Endothelial cell of umbilical vein (primary cell): ENCODE measurements around the gene SLC44A3. TPM values are rescaled to one million over a fixed set of nuclear protein-coding genes. Genes with fewer than 3 reads are reported as not detected.

ENCODE experiments used
- BruUV-seq: library from RNA; stranded (reverse); fragments of 400-500 nt; replicated peaks from 2 replicates; lab custom pipeline; 2021; lab: Mats Ljungman, UMichigan
- CTCF ChIA-PET: fragments of 300-600, 350-600 bp; sonication (Branson Sonifier 250); formaldehyde crosslinking; loops from one replicate; lab custom pipeline; 2021; ENCODE audit warnings: antibody characterized with exemption, inconsistent platforms; lab: Charles Lee
- POLR2A ChIA-PET: fragments of 300-600, 350-600 bp; sonication (Branson Sonifier 250); formaldehyde crosslinking; loops from one replicate; lab custom pipeline; 2021; ENCODE audit warnings: antibody characterized with exemption, inconsistent platforms; lab: Charles Lee
- DNase-seq: peaks from one replicate; pipeline ENCODE4 v3.0.0-alpha.2; 2011; ENCODE audit warnings: low read depth, low spot score
- FAIRE-seq: peaks from 2 replicates; lab custom pipeline; 2011; peaks lifted over from hg19 to GRCh38; lab: Jason Lieb, UNC
- H2AFZ ChIP-seq: 2 replicates; pipeline ENCODE4 v1.6.0; 2012; ENCODE audit warnings: low read depth, low read length, control low read depth, inconsistent platforms
- H3K27ac ChIP-seq: 2 replicates; pipeline ENCODE4 v1.5.1; 2011; ENCODE audit warnings: low read depth, mild to moderate bottlenecking, control low read depth, low read length, moderate library complexity; ENCODE audit not compliant: insufficient read depth
- H3K27me3 ChIP-seq, 2 experiments: 2 replicates each; pipeline versions ENCODE4 v1.6.0 to v1.6.1; 2011; ENCODE audit warnings: low read length in 2 of 2, mixed read lengths in 1 of 2; ENCODE audit not compliant: control insufficient read depth in 2 of 2, insufficient read depth in 2 of 2
- H3K36me3 ChIP-seq, 2 experiments: 2 replicates in 1 of 2; 3 replicates in 1 of 2; pipeline ENCODE4 v1.5.1; 2011; ENCODE audit warnings: low read length in 2 of 2, mild to moderate bottlenecking in 1 of 2, moderate library complexity in 1 of 2; ENCODE audit not compliant: control insufficient read depth in 2 of 2, insufficient read depth in 2 of 2; ENCODE audit errors: extremely low read depth in 1 of 2
- H3K4me1 ChIP-seq: 3 replicates; pipeline ENCODE4 v1.5.1; 2011; ENCODE audit warnings: mild to moderate bottlenecking, low read length; ENCODE audit not compliant: control insufficient read depth, insufficient read depth; ENCODE audit errors: extremely low read depth
- H3K4me2 ChIP-seq: 2 replicates; pipeline ENCODE4 v1.6.1; 2011; ENCODE audit warnings: low read length, control low read depth, mixed read lengths; ENCODE audit not compliant: insufficient read depth
- H3K4me3 ChIP-seq, 3 experiments: fragments of 200-600 bp in 1 of 3; sonication (generic), shearing (Covaris generic) in 1 of 3; replicated peaks in 1 of 3; 2 replicates each; pipeline ENCODE4 v1.5.1; 2011 to 2016; ENCODE audit warnings: control low read depth in 3 of 3, low read length in 3 of 3, mild to moderate bottlenecking in 2 of 3, inconsistent platforms in 1 of 3, low read depth in 1 of 3, moderate library complexity in 1 of 3; ENCODE audit not compliant: insufficient read depth in 1 of 3
- H3K79me2 ChIP-seq: 2 replicates; pipeline ENCODE4 v1.6.0; 2012; ENCODE audit warnings: low read length, inconsistent platforms; ENCODE audit not compliant: control insufficient read depth, insufficient read depth
- H3K9ac ChIP-seq: replicated peaks from 2 replicates; pipeline ENCODE3; 2011; ENCODE audit warnings: low read length, control low read depth; ENCODE audit not compliant: insufficient read depth; ENCODE audit errors: extremely low read depth
- H3K9me1 ChIP-seq: replicated peaks from 3 replicates; pipeline ENCODE4 v1.6.0; 2011; ENCODE audit warnings: mild to moderate bottlenecking, low read length; ENCODE audit not compliant: control insufficient read depth, insufficient read depth; ENCODE audit errors: extremely low read depth
- H3K9me3 ChIP-seq: replicated peaks from 2 replicates; pipeline ENCODE4 v1.5.1; 2012; ENCODE audit warnings: low read length, inconsistent platforms; ENCODE audit not compliant: control insufficient read depth, insufficient read depth
- H4K20me1 ChIP-seq: replicated peaks from 2 replicates; pipeline ENCODE3; 2011; ENCODE audit warnings: mild to moderate bottlenecking, low read length; ENCODE audit not compliant: control insufficient read depth, insufficient read depth; ENCODE audit errors: extremely low read depth
- EZH2 ChIP-seq: IDR thresholded peaks from 2 replicates; pipeline ENCODE4 v1.6.1; 2012; ENCODE audit warnings: borderline replicate concordance, low read depth, mild to moderate bottlenecking, moderate library complexity, low read length, inconsistent platforms; ENCODE audit not compliant: severe bottlenecking
- FOS ChIP-seq: IDR thresholded peaks from 2 replicates; pipeline ENCODE4 v1.6.1; 2011; ENCODE audit warnings: mild to moderate bottlenecking, low read length, moderate library complexity, borderline replicate concordance; ENCODE audit not compliant: insufficient read depth
- GATA2 ChIP-seq: IDR thresholded peaks from 2 replicates; pipeline ENCODE4 v1.7.0; 2011; ENCODE audit warnings: low read depth, mild to moderate bottlenecking, moderate library complexity, mixed read lengths, low read length; ENCODE audit not compliant: insufficient read length, insufficient read depth
- JUN ChIP-seq: IDR thresholded peaks from 2 replicates; pipeline ENCODE4 v1.6.1; 2011; ENCODE audit warnings: borderline replicate concordance, low read depth; ENCODE audit not compliant: insufficient read length, insufficient read depth
- MAX ChIP-seq: IDR thresholded peaks from 2 replicates; pipeline ENCODE4 v1.6.1; 2011; ENCODE audit not compliant: insufficient read depth, insufficient read length
- MYC ChIP-seq: IDR thresholded peaks from one replicate; pipeline ENCODE4 v1.6.1; 2011; ENCODE audit warnings: mild to moderate bottlenecking, low read depth, low read length
- POLR2A ChIP-seq: IDR thresholded peaks from 2 replicates; pipeline ENCODE4 v1.6.1; 2012; ENCODE audit warnings: low read depth, mild to moderate bottlenecking, control low read depth, low read length
- POLR2AphosphoS5 ChIP-seq: IDR thresholded peaks from 2 replicates; pipeline ENCODE4 v1.6.1; 2012; ENCODE audit warnings: low read depth, mild to moderate bottlenecking, control low read depth, low read length, moderate library complexity; ENCODE audit not compliant: insufficient read depth
- dilution Hi-C: fragments of 300-500 bp; cut with MboI; formaldehyde crosslinking; loops from one replicate; pipeline ENCODE4 v1.15.0; 2019; ENCODE audit warnings: low sequenced_read_pairs; ENCODE audit not compliant: extremely low pct_ligation_motif_present
- intact Hi-C: fragments of 100-400 bp; cut with micrococcal nuclease; formaldehyde crosslinking; loops from one replicate; pipeline ENCODE4 v1.10.0; 2022
- polyA plus RNA-seq, 4 experiments: library from polyadenylated mRNA; depleted of rRNA in 3 of 4; stranded (reverse) in 3 of 4; unstranded in 1 of 4; fragments of >200 nt; gene quantifications; 2 replicates each; pipeline versions ENCODE4 v1.2.1 to v1.2.3, GENCODE V29; 2011 to 2012; ENCODE audit warnings: missing spikeins in 1 of 4
- total RNA-seq: library from RNA; stranded (reverse); gene quantifications from 2 replicates; pipeline ENCODE4 v1.2.3, GENCODE V29; 2021
- TF ChIP-seq, protein P1 (sequence below), 2 donors: IDR thresholded peaks; 1 replicate in 1 of 2; 2 replicates in 1 of 2; pipeline ENCODE4 v1.5.1; 2011; ENCODE audit warnings: low read length in 2 of 2, mild to moderate bottlenecking in 2 of 2, moderate library complexity in 2 of 2, control low read depth in 1 of 2, inconsistent platforms in 1 of 2, low read depth in 1 of 2; ENCODE audit not compliant: insufficient read depth in 1 of 2; ENCODE audit errors: extremely low read depth in 1 of 2

The SLC44A3 gene
- total and polyA plus RNA-seq, 2 donors (not counting 3 experiments of a cell fraction or from before 2014, with no cell fraction given): 0.29 to 0.42 TPM

DNA sequence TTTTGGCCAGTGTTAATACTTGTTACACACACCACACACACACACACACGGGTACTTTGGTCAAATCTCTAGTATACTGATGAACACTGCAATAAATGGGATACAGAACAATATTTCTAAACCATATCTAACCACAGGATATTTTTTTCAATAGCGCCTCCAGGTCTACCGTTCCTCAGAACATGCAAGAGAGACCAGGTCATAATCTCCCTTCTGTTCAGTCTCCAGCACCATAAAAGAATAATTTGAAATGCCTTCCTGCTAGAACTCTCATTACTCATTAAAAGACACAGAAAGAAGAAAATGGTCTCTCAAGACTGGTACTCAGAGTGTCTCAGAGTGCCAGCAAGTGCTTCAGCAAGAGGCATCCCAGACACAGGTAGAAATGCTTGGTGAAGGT is 11.5 kb upstream of the SLC44A3 start:
- peaks cover 23% of the 10 kb centered on the region for H3K4me1 ChIP-seq
- intact Hi-C loops (loop anchor here (5.0 kb wide), 2 partner anchors 44 to 119 kb away; partner anchors contain the start of gene CNN3), dilution Hi-C loops (loop anchor here (25.0 kb wide), 1 partner anchor 271 kb away; the partner anchor contains the start of gene F3)
- no TSS peak for BruUV-seq
- H3K27ac ChIP-seq: no peak overlapping the region
- FAIRE-seq: peak; percentile 35
- TF ChIP-seq POLR2AphosphoS5 (no peak), EZH2 (no peak), JUN (no peak), POLR2A (no peak), FOS (no peak), GATA2 (no peak), MYC (no peak), MAX (no peak)
- TF ChIP-seq, protein P1, sequence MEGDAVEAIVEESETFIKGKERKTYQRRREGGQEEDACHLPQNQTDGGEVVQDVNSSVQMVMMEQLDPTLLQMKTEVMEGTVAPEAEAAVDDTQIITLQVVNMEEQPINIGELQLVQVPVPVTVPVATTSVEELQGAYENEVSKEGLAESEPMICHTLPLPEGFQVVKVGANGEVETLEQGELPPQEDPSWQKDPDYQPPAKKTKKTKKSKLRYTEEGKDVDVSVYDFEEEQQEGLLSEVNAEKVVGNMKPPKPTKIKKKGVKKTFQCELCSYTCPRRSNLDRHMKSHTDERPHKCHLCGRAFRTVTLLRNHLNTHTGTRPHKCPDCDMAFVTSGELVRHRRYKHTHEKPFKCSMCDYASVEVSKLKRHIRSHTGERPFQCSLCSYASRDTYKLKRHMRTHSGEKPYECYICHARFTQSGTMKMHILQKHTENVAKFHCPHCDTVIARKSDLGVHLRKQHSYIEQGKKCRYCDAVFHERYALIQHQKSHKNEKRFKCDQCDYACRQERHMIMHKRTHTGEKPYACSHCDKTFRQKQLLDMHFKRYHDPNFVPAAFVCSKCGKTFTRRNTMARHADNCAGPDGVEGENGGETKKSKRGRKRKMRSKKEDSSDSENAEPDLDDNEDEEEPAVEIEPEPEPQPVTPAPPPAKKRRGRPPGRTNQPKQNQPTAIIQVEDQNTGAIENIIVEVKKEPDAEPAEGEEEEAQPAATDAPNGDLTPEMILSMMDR (IDR thresholded peaks at IDR 0.05; ENCODE audit: extremely low read depth in 1 of 2, insufficient read depth in 1 of 2, low read depth in 1 of 2, low read length in 2 of 2): no peak
- ChIA-PET POLR2A (no interaction called here), CTCF (interaction anchor here (1.0 to 6.9 kb wide), 10 partner anchors 13 to 473 kb away, joined by 3 to 205 read pairs (median 7); partner anchors contain the start of gene F3)
- H3K79me2 ChIP-seq: no peaks in the 10 kb centered on the region
- H3K4me3 ChIP-seq: no peak overlapping the region
- H3K27me3 ChIP-seq: peaks cover 22 to 28% of the 10 kb centered on the region in 2 experiments
- no peaks in the 10 kb centered on the region for H3K9me3 ChIP-seq
- no peak overlapping the region for H2AFZ ChIP-seq
- H3K4me2 ChIP-seq: no peak overlapping the region
- H3K9me1 ChIP-seq: no peaks in the 10 kb centered on the region
- H4K20me1 ChIP-seq: no peaks in the 10 kb centered on the region
- DNase-seq: no peak
- no peak overlapping the region for H3K9ac ChIP-seq
- H3K36me3 ChIP-seq: no peaks in the 10 kb centered on the region
